Right lobe of liver (tissue), 6 donors: ENCODE data around the gene SLC15A5. TPM values are rescaled to one million over a fixed set of nuclear protein-coding genes. Genes with fewer than 3 reads are reported as not detected.

Experiments used
- ATAC-seq, 4 donors: fragments of 200-7000 bp; cut with Tn5 transposase; one replicate each; pipeline ENCODE4 v1.9.1; 2020; ENCODE audit warnings: mild to moderate bottlenecking in 4 of 4, moderate library complexity in 4 of 4
- DNase-seq, 3 donors: peaks; one replicate each; pipeline ENCODE4 v3.0.0-alpha.2; 2020
- H3K27ac ChIP-seq, 3 donors: fragments of 200-600 bp; one replicate each; pipeline ENCODE4 v1.8.0; 2022
- H3K27me3 ChIP-seq, 2 donors: fragments of 200-600 bp; one replicate each; pipeline ENCODE4 v1.8.0; 2022
- H3K36me3 ChIP-seq, 4 donors: fragments of 200-600 bp; sonication (generic) in 1 of 4; one replicate each; pipeline versions ENCODE4 v1.5.1 to v1.8.0; 2017 to 2022; ENCODE audit warnings: control low read depth in 1 of 4
- H3K4me1 ChIP-seq, 4 donors: fragments of 200-600 bp; sonication (generic) in 1 of 4; one replicate each; pipeline versions ENCODE4 v1.5.1 to v1.8.0; 2017 to 2022; ENCODE audit warnings: control low read depth in 1 of 4
- H3K4me3 ChIP-seq, 3 donors: fragments of 200-600 bp; one replicate each; pipeline ENCODE4 v1.8.0; 2022
- H3K9me3 ChIP-seq, 4 donors: fragments of 200-600 bp; sonication (generic) in 1 of 4; one replicate each; pipeline versions ENCODE4 v1.5.1 to v1.8.0; 2017 to 2022; ENCODE audit warnings: control low read depth in 1 of 4
- CTCF ChIP-seq, 4 donors: fragments of 200-600 bp in 3 of 4; fragments of 450-650 bp in 1 of 4; IDR thresholded peaks; one replicate each; pipeline versions ENCODE4 v1.5.1 to v1.8.0; 2016 to 2022; ENCODE audit warnings: antibody characterized with exemption in 4 of 4, mild to moderate bottlenecking in 2 of 4
- POLR2A ChIP-seq: fragments of 450-650 bp; IDR thresholded peaks from one replicate; pipeline ENCODE4 v1.6.1; 2017; ENCODE audit warnings: antibody characterized with exemption, mild to moderate bottlenecking
- WGBS: methylation state at CpG from one replicate; pipeline ENCODE4 v1.1.6; 2018; ENCODE audit warnings: low coverage, low lambda C conversion rate; ENCODE audit not compliant: insufficient coverage; ENCODE audit errors: missing lambda C conversion rate; 5-methylcytosine and 5-hydroxymethylcytosine counted together
- intact Hi-C, 2 donors: fragments of 100-400 bp; cut with DNase I; formaldehyde crosslinking; loops; one replicate each; pipeline versions ENCODE4 v1.11.2 to v1.14.1; 2022
- long read RNA-seq: library from polyadenylated mRNA; unstranded; transcript quantifications from one replicate; pipeline ENCODE4 v2.0.0, GENCODE V29; 2019
- total RNA-seq, 6 experiments: library from RNA; depleted of rRNA in 2 of 6; stranded (reverse); fragments of >200 nt in 2 of 6; fragmentation: NEBNext Ultra II Directional in 3 of 6; extraction: Animal tissue kit (Norgen Biotek cat#: 25700) in 3 of 6; gene quantifications; one replicate each; pipeline versions ENCODE4 v1.1.0 to v1.2.4, GENCODE V29; 2016 to 2023
- donor health status: DM: no; HTN: yes; CAD: no.
- donor health status: DM: no; HTN: no; CAD: no.
- donor health status: DM: no; HTN: no; CAD: no.
- donor health status: DM: no; HTN: yes; CAD: no.
- donor health status: DM: no; HTN: yes; CAD: no.

The SLC15A5 gene, protein sequence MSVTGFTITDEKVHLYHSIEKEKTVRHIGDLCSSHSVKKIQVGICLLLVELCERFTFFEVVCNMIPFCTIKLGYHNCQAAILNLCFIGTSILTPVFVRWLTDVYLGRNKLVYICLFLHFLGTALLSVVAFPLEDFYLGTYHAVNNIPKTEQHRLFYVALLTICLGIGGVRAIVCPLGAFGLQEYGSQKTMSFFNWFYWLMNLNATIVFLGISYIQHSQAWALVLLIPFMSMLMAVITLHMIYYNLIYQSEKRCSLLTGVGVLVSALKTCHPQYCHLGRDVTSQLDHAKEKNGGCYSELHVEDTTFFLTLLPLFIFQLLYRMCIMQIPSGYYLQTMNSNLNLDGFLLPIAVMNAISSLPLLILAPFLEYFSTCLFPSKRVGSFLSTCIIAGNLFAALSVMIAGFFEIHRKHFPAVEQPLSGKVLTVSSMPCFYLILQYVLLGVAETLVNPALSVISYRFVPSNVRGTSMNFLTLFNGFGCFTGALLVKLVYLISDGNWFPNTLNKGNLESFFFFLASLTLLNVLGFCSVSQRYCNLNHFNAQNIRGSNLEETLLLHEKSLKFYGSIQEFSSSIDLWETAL
- total RNA-seq: not detected
- long read RNA-seq: 0 reads

DNA sequence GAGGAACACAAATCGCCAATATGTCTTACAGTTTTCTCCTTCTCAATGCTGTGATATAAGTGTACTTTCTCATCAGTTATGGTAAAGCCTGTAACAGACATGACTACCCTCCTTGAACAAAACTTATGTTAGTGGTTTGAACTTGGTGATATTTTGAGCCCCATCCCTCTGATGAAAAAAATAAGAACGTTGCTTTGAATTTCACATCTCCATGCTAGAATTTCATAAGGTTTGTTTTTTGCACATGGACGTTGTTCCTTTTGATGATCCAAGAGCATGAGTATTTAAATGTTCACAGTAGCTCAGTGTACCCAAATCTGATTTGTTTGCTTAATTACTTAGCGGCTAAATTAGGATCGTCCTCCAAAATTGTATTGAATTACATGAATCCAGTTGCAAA is at the start of gene SLC15A5:
SLC15A5 (minus strand) TSS at position 101 of the 400 bp plus-strand sequence; CDS start at position 101, 0 bp downstream.
- Histone ChIP-seq H3K36me3 (no peaks in the 10 kb centered on the region), H3K4me1 (peaks cover 0 to 10% (median 3%) of the 10 kb centered on the region in 4 donors), H3K4me3 (no peak within 1 kb of the TSS), H3K27ac (no peak within 1 kb of the TSS), H3K27me3 (no peaks in the 10 kb centered on the region), H3K9me3 (no peaks in the 10 kb centered on the region)
- WGBS: 41% methylated on average over 5 of the region's 5 CpGs
- peak in 1 of 4 donors; percentile 22 for ATAC-seq
- no peak for TF ChIP-seq POLR2A
- no peak for TF ChIP-seq CTCF (IDR thresholded peaks at IDR 0.05)
- intact Hi-C loops: no loop called here
- no peak for DNase-seq

- intact Hi-C loops: no loop called here
- H3K36me3 ChIP-seq: no peaks in the 10 kb centered on the region
- no peaks in the 10 kb centered on the region for H3K4me1 ChIP-seq
- DNase-seq (no peak), ATAC-seq (no peak)
- 16% methylated on average over 3 of the region's 3 CpGs for WGBS
- no peaks in the 10 kb centered on the region for H3K27me3 ChIP-seq
- no peaks in the 10 kb centered on the region for H3K9me3 ChIP-seq
- H3K27ac ChIP-seq: no peak overlapping the region
- no peak overlapping the region for H3K4me3 ChIP-seq
- TF ChIP-seq POLR2A (no peak), CTCF (IDR thresholded peaks at IDR 0.05) (no peak)
These were observed 47.9 kb upstream of the SLC15A5 start for GRCh38 chr12:16325426-16325825.

DNA sequence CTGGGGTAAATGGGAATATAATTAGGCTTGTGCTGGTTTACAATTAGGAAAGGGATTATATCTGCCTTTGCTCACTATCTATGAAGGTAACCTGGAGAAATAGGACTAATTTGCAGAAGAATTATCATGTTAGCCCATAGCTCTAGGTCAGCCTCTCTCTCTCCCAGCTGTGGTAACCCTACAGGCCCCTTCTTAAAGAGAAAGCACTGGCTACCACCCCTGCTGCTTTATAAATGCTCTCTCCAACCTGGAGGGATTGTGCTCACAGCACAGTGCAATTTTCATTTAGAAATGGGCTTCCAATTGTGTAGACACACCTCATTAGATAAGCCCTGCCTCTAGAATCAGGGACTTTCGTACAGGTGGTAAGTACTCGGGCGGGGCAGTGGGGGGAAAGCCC is 47.3 kb upstream of the SLC15A5 start:
- 80% methylated on average over 3 of the region's 3 CpGs for WGBS
- Histone ChIP-seq H3K9me3 (no peaks in the 10 kb centered on the region), H3K4me1 (no peaks in the 10 kb centered on the region), H3K27me3 (no peaks in the 10 kb centered on the region), H3K27ac (no peak overlapping the region), H3K36me3 (no peaks in the 10 kb centered on the region), H3K4me3 (no peak overlapping the region)
- ATAC-seq (no peak), DNase-seq (no peak)
- no peak for TF ChIP-seq CTCF (IDR thresholded peaks at IDR 0.05)
- no peak for TF ChIP-seq POLR2A
- intact Hi-C loops: no loop called here

- H3K4me1 ChIP-seq: no peaks in the 10 kb centered on the region
- no peaks in the 10 kb centered on the region for H3K9me3 ChIP-seq
- DNase-seq (no peak), ATAC-seq (no peak)
- intact Hi-C loops: no loop called here
- H3K27ac ChIP-seq: no peak overlapping the region
- TF ChIP-seq CTCF (IDR thresholded peaks at IDR 0.05) (no peak), POLR2A (no peak)
- 55% methylated on average over 5 of the region's 5 CpGs for WGBS
- no peaks in the 10 kb centered on the region for H3K36me3 ChIP-seq
- H3K4me3 ChIP-seq: no peak overlapping the region
- H3K27me3 ChIP-seq: no peaks in the 10 kb centered on the region
These were observed 46.8 kb upstream of the SLC15A5 start for GRCh38 chr12:16324272-16324671.
